H4 (cell line): Measurements from ENCODE around the gene UXT. TPM values are rescaled to one million over a fixed set of nuclear protein-coding genes. Genes with fewer than 3 reads are reported as not detected.
A peak's percentile ranks its signal among the peaks of the same experiment; 100 is the strongest.

ENCODE experiments used
- DNase-seq: peaks from one replicate; pipeline ENCODE4 v3.0.0-alpha.2; 2015; ENCODE audit warnings: low spot score
- total RNA-seq: library from RNA; depleted of rRNA; stranded (reverse); fragments of >200 nt; shearing (Covaris generic); gene quantifications from 2 replicates; pipeline ENCODE4 v1.2.3, GENCODE V29; 2014

Gene UXT
- total RNA-seq, 1 experiment from 2014 or later = 248 TPM

DNA sequence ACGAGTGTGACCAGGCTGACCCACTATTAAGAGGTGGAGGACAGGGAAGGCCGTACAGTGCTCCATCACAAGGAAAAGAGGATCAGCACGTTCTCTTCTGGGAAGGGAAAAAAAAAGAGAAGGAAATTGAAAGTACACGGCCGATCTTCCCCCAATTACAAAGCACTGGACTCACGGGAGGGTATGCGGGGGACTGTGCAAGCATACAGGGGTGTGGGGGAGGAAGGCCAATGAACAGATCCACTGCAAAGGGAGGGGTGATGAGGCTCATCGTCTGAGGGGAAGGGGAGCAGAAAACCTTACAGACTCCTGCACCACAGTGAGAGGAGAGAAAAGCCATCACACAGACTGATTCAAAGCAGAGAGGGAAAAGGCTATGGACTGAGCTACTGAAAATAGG lies 9.7 kb downstream of the UXT start:
- DNase-seq = no peak

DNA sequence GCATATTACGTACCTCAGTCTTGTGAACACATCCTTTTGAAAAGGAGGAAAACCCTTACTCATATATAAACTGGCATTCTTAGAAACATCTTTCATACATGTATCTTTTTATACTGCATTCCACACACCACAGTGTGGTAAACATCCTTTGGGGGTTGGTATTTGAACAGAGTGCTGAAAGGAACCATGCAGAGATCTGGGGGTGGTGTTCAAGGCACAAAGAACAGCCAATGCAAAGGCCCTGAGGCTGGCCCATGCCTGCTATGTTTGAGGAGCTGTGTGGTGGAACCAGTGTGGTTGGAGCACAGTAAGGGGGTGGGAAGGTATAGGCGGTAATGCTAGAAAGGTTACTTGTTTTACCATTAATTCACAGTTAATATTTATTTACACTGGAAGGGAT lies 10.6 kb downstream of the UXT start:
- DNase-seq = no peak

DNA sequence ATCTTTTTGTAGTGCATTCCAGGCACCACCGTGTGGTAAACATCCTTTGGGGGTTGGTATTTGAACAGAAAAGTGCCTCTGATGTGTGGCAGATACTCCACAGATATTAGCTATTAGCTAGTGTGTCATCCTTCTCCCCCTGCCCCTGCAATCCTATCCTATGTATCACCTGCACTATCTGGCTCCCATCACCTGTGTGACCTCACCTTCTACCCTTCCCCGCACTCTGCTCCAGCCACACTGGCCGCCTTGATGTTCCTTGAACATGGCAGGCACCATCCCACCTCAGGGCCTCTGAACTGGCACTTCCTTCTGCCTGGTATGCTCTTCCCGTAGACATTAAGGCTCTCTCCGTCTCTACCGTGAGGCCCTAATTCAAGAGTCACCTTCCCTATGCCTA lies 12.3 kb downstream of the UXT start:
- DNase-seq = no peak

DNA sequence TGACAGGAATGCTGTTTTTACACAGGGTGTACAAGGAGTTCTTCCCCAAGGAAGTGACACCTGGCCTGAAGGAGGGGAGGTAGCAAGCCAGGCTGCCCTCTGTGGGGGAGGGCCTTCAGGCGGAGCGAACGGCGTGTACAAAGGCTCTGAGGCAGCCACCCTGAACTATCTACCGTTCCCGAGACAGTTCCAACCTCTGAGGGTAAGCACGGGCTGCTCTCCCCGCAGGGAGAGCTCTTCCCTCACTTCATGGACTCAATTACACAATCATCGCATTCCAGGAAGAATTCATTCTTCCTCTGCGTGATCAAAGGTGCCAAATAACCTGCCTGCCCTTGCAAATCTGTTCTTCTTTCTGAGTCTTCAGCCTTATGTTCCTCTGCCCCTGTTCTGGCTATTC lies 13.4 kb downstream of the UXT start:
- DNase-seq = no peak

DNA sequence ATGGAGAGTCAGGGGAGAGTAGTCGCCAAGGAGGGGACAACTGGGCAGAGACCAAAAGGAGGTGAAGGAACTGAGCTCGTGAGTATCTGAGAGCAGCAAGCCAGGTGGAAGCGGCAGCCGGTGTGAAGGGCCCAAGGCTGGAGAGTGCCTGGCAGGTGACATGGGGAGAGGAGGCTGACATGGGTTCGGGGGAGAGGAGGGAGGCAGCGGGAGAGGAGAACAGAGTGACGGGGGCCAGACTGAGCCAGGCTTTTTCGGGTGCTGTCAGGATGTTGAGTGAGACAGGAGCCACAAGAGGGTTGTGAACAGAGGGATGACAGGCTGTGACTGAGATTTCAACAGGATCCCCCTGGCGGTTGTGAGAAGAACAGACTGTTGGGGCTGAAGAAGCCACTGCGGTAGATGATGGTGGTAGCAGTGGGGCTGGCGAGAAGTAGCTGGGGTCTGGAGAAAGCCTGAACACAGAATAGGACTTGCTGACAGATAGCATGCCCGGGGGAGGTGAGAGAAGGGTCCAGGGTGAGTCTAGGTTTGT lies 14.4 kb downstream of the UXT start:
- DNase-seq = no peak

DNA sequence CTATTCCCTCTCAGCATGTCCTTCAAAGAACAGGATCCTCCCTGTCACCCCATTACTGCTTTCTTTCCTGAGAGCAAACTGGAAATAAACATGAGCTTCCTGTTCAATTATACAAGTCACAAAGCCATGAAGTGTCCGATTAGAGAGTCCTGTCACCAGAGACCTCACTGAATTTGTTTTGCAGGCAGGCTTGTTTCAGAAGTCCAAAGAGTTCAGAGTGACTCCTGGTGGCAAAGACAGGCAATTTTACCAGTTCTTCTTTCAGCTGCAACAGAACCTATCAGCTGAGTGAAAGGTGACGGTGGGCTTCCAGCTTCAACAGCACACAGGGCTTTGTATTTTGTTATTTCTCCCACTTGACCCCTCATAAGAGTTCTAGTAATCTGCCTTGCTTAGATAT lies 15.1 kb downstream of the UXT start:
- no peak for DNase-seq

DNA sequence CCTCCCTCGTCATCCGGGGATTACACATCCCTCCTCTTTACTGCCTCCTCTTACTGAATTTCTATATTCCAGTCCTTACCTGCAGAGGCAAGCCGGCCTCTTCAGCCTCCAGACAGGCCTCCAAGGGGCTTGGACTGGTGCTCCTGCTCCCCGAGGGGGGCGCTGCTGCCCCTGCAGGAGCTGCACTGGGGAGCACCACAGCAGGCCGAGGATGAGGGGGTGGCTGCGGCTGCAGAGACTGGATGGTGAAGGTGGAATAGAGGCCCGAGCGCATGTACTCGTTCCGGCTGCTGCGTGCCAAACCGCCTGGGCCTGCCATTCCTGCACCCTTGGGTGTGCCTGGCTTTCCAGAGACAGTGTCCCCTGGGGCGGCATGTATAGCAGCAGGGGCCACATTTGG lies 20.2 kb downstream of the UXT start:
- no peak for DNase-seq

DNA sequence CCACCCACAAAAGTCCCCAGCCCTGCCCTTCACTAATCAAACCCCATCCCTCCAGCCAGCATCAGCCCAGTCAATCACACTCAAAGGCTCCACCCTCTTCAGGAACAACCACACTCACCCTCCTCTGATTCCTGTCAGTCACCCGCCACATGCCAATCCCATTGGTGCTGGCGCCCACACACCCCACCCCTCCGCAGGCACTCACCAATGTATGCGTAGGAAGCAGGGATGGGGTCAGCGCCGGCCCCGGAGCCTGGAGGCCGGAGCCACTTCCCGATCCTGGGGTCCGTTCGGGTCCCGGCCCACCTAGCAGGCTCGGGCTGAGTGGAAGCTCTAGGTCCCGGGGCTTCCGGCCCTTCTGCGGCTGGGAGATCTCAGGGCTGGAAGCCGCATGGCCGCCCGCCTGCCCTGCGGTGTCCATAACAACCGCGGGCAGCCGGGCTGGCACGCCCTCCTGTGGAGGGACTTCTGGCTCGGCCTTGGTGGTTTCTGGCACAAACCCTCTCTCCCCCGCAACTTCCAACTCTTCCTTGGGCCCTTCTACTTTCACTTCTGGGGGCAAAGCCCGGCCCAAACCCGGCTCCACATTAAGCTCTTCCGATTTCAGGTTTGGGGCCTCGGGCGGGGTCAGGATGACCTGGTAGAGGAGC lies 21.3 kb downstream of the UXT start:
- DNase-seq = no peak

DNA sequence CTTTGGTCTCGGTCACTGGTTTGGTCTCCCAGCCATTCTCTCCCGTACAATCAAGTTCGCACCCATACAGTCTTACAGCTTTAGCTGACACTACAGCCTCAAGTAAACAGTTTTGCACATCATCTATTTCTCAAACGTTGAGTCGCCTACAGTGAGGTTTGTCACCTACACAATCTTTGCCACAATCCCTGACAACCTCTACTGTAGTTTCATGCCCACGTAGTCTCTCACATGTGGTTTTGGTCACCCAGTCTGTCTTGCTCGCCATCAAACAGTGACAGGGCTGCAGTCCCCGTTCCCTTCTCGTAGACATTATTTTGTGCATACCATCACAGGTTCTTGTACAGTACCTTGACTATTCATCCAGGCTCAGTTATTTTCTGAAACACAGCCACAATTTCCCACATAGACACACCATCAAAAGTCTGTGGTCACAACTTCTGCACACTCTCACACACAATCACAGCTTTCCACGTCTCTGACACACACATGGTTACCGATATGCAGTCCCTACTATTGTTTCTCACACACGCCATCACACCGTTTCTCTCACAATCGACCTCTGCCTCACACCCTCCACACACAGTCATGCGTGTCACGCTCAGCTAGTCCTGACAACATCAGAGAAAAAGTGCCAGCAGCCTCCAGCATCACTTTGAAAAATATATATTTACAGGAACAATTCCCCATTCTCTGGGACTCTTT lies 24.0 kb downstream of the UXT start:
- DNase-seq = no peak

DNA sequence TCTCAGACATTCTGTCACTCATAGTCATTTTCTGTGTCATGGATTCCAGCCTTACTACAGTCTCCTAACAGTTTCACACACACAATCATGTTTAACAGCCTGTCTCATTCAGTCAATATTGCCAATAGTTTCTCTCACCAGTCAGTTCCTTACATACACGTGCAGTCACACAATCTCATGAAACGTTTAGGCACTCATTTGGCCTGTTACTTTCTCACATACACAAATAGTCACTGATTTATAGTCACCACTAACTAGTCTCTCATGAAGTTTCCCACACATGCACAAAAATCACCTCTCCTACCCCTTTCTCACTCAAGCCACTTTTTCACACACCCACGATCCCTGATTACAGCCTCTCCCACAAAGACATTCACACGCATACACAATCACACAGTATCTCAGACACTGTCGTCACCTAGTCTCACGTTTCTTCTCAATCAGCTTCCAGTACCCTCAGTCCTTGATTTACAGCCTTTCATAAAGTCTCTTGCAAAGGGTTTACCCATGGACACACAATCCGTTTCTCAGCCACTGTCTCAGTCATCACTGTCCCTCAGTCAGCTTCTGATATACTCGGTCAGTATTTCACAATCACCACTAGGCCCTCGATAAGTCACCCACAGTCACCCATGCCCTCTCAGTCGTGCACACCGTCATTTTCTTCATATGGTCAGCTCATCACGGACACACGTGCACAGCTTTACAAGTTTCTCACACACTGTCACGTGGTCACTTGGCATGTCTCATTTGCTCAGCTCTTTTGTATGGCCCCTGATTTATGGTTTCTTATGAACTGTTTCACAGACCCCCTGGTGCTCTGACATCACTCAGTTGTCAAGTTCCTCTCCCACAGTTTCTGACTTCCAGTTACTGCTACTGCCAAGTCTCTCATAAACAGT lies 25.0 kb downstream of the UXT start:
- no peak for DNase-seq

DNA sequence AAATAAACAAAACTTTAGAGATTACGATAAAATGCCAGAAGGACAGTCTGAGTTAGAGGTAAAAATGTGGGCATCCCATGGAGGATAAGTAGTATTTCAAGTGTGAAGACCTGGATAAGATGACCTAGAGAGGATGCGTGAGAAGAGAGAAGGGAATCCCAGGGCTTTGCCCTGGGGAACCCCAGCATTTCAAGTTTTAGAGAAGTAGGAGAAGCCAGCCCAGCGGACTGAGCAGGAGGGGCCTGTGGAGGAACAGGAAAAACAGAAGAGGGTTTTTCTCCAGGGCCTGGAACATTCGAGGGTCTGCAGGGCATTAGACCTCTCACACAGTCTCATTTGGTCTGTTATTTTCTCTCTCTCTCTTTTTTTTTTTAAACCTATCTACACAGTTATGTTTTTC lies 26.3 kb downstream of the UXT start:
- no peak for DNase-seq

DNA sequence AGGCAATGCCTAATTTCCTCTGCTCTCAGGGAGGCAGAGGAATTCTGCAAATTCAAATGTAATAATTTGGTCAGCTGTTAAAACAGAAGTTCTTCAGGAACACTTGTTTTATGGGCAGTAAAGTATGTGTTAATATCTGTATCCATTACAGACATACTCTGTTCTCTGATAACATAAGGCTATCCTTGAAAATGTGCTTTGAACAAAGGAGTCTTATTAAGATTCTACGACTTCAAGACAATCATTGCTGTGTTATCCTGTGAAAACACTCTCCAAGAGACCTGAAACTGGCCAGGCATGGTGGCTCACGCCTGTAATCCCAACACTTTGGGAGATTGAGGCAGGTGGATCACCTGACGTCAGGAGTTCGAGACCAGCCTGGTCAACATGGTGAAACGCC lies 27.3 kb downstream of the UXT start:
- no peak for DNase-seq

DNA sequence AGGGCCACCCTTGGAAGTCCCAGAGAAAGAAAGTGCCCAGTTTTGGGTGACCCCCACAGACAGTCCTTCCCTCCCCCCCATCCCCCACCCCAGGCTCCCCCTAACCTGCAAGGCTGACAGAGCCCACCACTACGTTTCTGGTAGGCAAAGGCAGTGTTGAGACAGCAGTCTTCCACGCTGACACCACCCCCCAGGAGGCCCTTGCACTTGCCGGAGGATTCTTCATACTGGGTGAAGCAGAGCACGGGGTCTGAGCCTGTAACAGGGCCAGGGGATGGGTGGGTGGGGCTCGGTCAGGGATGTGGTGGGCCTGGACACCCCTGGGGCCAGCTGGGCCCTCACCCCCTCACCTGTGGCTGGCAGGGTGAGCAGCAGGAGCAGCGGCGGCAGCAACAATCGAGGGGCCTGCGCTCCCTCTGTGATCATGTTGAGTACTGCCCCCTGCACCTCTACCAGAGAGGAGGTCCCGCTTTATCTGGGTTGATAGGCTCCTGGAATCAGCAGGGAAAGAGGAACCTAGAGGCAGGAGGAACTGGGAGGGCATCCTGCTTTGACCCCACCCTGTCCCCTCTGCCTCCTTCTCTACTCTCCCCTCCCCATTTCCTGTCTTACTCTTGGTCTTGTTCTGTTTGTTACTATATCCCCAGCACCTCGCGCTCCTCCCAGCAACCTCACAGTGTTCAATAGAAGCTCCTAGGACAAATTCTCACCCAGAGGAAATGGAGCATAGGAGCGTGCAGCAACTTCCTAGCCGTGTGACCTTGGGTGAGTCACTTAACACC lies 29.4 kb downstream of the UXT start, which contains the start of gene CFP:
TSS of gene CFP (minus strand) at position 512 of the 782 bp plus-strand sequence. CDS start at position 426, 86 bp downstream.
- no peak for DNase-seq

DNA sequence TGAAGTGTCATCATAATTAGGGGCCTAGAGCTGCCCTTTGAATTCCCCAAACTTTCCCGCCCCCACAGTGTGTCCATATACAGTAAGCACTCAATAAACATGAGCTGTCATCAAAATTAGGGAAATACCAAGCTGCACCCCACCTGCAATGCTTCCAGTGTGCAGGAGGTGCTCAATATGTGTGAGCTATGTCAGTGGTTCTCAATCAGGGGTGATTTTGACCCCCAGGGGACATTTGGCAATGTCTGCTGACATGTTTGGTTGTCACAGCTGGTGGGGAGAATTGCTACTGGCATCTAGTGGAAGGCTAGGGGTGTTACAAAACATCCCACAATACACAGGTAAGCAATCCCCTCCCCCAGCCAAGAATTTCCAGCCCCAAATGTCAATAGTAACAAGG lies 30.0 kb downstream of the UXT start:
- no peak for DNase-seq

DNA sequence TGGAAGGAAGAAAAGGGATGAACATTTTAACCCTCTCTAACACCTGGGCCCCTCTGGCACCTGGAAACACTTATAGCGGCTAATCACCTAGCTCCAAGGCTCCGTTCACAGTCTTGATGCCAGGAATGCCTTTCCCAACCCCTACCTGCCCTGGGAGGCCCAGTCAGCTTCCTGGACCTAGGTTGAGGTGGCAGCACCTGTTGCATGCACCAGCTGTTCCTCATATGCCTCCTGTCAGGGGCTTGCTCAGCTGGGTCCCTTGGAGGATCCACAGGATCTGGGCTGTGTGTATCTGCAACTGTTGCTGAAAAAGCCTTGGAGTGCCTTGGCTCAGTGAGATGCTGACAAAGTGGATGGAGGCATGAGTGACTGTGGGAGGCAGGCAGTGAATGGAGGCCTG lies 33.6 kb downstream of the UXT start:
- DNase-seq = no peak

DNA sequence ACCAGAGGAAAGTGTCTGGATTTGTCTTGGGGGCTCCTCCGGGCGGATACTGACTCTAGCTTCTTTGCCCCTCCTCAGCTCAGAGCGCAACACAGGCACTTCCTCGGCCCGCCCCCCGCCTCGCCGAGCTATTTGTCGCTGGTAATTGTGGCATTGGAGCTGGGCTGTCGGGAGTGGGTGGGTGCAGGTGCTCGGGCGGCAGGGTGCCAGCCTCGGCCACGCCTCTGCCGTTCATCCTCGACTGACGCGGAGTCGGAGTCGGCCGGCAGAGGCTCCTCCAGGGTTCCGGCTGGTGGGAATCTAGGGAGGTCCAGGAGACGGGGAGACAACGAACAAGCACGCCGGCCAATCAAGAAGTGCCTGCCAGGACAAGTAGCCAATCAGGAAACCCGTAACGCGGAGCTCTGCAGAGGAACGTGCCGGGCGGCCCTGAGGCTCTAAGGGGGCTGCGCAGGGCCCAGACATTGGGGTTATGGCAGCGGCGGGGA lies 35.4 kb downstream of the UXT start:
- no peak for DNase-seq

DNA sequence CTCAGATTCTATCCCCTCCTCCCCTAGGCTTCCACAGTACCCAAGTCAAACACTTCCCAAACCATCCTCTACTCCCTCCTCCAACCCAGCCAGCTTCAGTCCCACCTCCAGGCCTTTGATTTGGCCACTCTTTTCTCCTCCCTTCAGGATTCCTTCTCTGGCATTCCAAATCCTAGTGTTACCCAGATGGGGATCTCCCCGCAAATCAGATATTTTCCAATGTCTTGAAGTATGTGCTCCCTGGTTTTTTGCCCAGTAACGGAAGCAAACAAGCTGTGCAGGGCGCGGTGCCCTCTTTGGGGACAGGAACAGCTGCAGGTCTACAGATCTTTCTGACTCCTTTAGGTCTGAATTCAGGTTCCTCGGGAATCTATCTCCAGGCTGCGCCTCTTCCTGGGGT lies 37.1 kb downstream of the UXT start:
- no peak for DNase-seq

DNA sequence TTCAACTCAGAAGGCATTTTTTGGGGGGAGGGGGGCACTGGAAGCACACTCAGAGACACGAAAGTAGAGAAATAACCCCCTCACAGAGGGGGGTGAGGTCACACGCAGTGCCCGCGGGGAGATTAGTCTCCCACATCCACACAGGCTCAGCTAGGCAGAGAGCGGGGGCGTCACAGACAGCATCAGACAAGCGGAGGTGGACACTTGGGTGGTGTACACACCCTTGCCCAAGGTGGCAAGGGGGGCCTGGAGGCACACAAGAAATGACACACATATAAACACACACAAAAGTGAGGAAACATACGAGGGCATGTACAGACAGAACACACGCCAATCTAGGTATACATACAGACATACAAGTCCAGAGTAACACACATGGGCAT lies 38.7 kb downstream of the UXT start:
- DNase-seq = no peak

DNA sequence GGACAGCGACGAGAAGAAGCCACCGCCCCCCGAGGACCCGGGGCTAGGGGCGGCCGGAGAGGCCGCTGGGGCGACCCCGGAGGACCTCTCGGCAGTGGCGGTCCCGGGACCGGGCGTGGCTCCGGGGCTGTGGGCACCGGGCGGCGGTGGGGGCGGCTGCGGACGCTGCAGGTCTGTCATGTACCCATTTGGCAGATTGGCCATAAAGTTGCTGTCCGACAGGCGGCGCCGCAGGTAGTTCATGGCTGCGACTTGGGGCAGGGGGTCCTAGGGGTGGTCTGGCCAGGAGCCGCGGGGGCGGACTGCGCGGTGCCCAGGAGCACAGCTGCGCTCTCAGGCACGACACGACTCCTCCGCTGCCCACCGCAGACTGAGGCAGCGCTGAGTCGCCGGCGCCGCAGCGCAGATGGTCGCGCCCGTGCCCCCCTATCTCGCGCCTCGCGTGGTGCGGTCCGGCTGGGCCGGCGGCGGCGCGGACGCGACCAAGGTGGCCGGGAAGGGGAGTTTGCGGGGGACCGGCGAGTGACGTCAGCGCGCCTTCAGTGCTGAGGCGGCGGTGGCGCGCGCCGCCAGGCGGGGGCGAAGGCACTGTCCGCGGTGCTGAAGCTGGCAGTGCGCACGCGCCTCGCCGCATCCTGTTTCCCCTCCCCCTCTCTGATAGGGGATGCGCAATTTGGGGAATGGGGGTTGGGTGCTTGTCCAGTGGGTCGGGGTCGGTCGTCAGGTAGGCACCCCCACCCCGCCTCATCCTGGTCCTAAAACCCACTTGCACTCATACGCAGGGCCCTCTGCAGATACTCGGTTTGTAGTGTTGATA lies 39.3 kb downstream of the UXT start, which contains the start of gene SYN1:
TSS of gene SYN1 (minus strand) at position 372 of the 817 bp plus-strand sequence. CDS start at position 243, 129 bp downstream.
- peak; percentile 57 for DNase-seq

DNA sequence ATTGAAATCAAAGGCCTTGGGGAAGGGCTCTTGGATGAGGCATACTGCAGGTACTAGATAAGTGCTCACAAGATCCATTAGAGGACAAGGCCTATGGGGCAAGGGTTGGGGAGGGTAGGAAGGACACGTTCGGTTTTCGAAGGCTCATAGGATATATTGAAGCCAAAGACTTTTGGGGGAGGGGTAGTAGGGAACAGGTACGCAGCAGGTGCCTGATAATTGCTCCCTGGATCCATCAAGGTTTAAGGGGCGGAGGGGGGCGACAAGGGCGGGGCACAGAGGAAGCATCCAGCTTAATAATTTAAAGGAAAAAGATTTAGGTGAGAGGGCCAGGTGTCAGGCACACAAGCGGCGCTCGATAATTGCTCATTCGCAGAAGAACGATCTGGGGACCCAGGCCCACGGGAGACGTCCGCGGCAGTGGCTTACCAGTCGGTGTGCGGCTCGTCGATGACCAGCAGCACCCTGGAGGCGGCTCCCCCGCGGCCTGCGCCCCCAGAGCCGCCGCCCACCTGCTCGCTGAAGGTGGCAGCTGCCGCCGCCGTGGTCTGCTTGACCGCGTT lies 40.0 kb downstream of the UXT start:
- DNase-seq = no peak
